ENCODE measurements around the gene TFF2. TPM values are rescaled to one million over a fixed set of nuclear protein-coding genes. Genes with fewer than 3 reads are reported as not detected.
A peak's percentile ranks its signal among the peaks of the same experiment; 100 is the strongest.

TFF2 gene
- total and polyA plus RNA-seq, 10 donors: 0.14 TPM; not detected in 9

DNA sequence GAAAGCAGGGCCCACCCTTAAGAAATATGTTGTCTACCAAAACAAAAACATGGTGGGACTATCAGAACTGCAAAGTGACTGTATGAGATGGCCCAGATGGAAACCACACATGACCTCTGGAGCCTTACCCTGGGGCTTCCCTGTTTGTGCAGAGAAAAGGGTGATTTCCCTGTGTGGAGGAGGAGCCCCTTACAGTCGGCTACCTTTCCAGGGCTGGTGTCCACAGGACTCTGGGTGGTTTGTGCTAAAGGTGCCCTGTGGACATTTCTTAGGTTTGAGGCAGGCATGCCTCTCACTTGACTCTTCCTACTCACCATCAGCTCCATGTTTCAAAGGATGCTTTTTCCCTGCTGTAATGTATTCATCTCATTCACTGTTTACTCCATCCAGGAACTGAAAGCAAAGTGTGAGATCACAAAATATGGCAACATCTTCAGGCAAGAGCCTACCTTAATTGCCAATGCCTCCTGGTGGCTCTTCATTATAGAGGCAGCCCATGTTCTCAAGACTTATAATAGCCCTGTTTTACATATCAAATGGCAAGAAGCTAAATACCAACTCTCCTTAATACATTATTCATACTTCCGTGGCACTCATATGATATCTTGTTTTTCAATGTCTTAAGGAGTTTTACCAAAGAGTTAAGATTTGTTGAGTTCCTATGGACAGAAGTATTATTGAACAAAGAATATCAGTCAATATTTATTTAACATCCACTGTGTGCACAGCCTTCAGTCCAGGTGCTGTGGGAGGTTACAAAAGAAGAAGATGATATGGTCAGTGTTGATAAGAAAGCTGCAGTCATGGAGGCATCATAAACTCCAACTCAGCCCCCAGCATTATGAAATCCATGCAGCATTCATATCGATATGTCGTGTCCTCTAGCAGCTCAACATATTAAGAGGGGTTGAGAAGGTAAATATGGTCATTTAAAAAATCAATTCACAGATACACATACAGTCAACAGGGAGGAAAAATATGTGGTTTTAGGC is 20.1 kb downstream of the TFF2 start:
- TF ChIP-seq, protein P1, sequence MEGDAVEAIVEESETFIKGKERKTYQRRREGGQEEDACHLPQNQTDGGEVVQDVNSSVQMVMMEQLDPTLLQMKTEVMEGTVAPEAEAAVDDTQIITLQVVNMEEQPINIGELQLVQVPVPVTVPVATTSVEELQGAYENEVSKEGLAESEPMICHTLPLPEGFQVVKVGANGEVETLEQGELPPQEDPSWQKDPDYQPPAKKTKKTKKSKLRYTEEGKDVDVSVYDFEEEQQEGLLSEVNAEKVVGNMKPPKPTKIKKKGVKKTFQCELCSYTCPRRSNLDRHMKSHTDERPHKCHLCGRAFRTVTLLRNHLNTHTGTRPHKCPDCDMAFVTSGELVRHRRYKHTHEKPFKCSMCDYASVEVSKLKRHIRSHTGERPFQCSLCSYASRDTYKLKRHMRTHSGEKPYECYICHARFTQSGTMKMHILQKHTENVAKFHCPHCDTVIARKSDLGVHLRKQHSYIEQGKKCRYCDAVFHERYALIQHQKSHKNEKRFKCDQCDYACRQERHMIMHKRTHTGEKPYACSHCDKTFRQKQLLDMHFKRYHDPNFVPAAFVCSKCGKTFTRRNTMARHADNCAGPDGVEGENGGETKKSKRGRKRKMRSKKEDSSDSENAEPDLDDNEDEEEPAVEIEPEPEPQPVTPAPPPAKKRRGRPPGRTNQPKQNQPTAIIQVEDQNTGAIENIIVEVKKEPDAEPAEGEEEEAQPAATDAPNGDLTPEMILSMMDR (IDR thresholded peaks at IDR 0.05 in 8 of 11, conservative IDR thresholded peaks at IDR 0.05 in 3 of 11): no peak
- no peak for TF ChIP-seq POLR2A (IDR thresholded peaks at IDR 0.05)
- TF ChIP-seq POLR2AphosphoS5 (IDR thresholded peaks at IDR 0.05): no peak
- intact Hi-C loops (cut with DNase I; ENCODE audit: low total_unique reads): no loop called here
- DNase-seq: peak; percentile 8
- no peak overlapping the region for H3K4me3 ChIP-seq
- peaks cover 0 to 24% (median 3%) of the 10 kb centered on the region in 7 donors for H3K27me3 ChIP-seq (replicated peaks in 1 of 7)
- WGBS, 5 donors: 86 to 93% (median 88%) methylated on average over 4 of the region's 4 CpGs
- H3K36me3 ChIP-seq: no peaks in the 10 kb centered on the region
- no peaks in the 10 kb centered on the region for H3K4me1 ChIP-seq
- peaks cover 0 to 18% (median 14%) of the 10 kb centered on the region in 8 donors for H3K9me3 ChIP-seq
- no peak overlapping the region for H3K27ac ChIP-seq

DNA sequence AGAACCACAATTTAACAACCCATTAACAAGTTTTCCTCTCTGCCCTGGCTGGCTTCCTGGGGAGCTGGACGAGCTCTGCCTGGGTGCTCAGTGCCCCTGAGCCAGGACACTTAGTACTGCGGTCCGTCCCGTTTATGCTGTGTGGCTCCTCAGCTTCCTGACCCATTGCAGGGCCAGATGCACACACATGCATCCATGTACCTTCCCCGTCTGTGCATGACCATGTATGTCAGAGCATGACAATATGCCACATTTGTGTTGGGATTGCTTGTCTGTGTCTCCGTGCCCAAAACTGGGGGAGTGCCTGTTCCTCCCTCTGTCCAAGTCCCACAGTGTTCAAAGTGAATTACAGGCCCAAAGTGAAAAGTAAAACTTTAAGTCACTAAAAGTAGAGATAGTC is 25.9 kb downstream of the TFF2 start:
- Histone ChIP-seq H3K4me3 (no peak overlapping the region), H3K4me1 (peaks cover 1 to 7% (median 4%) of the 10 kb centered on the region in 6 donors), H3K27ac (no peak overlapping the region), H3K9me3 (peaks cover 0 to 4% (median 0%) of the 10 kb centered on the region in 8 donors), H3K36me3 (no peaks in the 10 kb centered on the region), H3K27me3 (replicated peaks in 1 of 7) (no peaks in the 10 kb centered on the region)
- no peak for TF ChIP-seq POLR2AphosphoS5 (IDR thresholded peaks at IDR 0.05)
- TF ChIP-seq, protein P1 (IDR thresholded peaks at IDR 0.05 in 8 of 11, conservative IDR thresholded peaks at IDR 0.05 in 3 of 11): no peak
- no peak for TF ChIP-seq POLR2A (IDR thresholded peaks at IDR 0.05)
- DNase-seq: no peak
- WGBS, 5 donors: 78 to 89% (median 85%) methylated on average over 6 of the region's 6 CpGs
- intact Hi-C loops (cut with DNase I; ENCODE audit: low total_unique reads): no loop called here

DNA sequence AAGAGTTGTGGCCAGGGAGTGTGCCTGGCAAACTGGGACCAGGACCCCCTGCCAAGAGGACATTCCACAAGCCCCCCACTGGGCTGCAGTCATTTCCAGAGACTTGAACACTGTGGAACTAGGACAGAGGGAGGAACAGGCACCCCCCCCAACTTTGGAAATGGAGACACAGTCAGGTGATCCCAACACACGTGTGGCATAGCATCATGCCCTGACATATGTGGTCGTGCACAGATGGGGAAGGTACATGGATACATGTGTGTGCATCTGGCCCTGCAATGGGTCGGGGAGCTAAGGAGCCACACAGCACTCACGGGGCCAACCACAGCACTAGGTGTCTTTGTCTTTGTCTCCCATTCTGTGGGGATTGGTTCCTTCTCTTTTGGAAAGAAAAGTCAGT is 28.9 kb downstream of the TFF2 start:
- intact Hi-C loops (cut with DNase I; ENCODE audit: low total_unique reads): no loop called here

More for the DNA sequence above, 28.9 kb downstream of the TFF2 start:
- 76 to 89% (median 83%) methylated on average over 3 to 4 of the region's 4 CpGs for WGBS, 5 donors
- TF ChIP-seq POLR2AphosphoS5 (IDR thresholded peaks at IDR 0.05) (no peak), POLR2A (IDR thresholded peaks at IDR 0.05) (no peak)
- TF ChIP-seq, protein P1 (IDR thresholded peaks at IDR 0.05 in 8 of 11, conservative IDR thresholded peaks at IDR 0.05 in 3 of 11): no peak
- no peaks in the 10 kb centered on the region for H3K36me3 ChIP-seq
- H3K27ac ChIP-seq: no peak overlapping the region
- H3K4me3 ChIP-seq: no peak overlapping the region
- peaks cover 0 to 4% (median 0%) of the 10 kb centered on the region in 8 donors for H3K9me3 ChIP-seq
- H3K4me1 ChIP-seq: peaks cover 10 to 35% (median 23%) of the 10 kb centered on the region in 6 donors
- peaks cover 0 to 13% (median 0%) of the 10 kb centered on the region in 7 donors for H3K27me3 ChIP-seq (replicated peaks in 1 of 7)
- no peak for DNase-seq

Data from spleen (tissue), 11 donors.